CD4-positive, alpha-beta T cell treated with Interleukin-4 for 1 hour (primary cell): ENCODE results near the gene ROPN1L.

ENCODE experiments used
- DNase-seq, 2 donors: peaks; one replicate each; pipeline ENCODE4 v3.0.0-alpha.2; 2020 to 2022

The ROPN1L gene

DNA sequence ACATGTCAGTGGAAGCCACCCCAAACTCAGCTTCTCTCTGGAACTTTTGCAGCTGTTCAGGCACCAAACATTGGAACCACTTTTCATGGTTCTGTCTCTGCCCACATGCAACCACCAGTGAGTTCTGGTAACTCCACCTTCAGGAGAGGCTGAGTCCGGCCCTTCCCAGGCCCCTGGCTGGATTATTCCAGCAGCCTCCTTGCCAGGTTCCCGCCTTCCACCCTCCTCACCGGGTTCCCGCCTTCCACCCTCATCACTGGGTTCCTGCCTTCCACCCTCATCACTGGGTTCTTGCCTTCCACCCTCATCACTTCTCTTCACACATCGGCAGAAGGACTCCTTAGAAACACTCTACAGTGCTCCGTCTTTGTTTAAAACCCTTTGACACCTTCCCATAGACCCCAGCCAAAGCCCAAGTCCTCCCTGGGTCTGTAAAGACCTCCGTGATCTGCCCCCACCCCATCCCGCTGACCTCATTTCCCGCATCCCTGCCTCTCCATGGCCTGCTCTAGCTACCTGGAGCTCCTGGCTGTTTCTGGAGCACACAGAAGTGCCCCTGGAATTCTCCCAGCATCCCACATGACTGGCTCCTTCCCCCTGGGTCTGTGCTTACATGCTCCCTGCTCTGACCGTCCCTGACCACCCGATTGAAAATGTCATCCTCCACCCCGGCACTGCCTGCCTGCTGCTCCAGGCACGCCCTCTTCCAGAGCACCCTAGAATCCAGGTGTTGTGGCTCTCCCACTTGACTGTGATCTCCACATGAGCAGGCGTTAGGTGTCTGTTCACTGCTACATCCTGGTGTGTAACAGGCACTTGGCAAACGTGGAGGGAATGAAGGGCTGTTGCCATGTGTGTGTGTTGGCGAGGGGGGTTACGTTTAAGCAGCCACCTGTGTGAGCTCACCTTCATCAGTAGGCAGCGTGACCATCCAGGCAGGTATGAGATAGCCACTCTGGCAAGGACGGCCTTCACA is 17.7 kb downstream of the ROPN1L start:
- no peak for DNase-seq

DNA sequence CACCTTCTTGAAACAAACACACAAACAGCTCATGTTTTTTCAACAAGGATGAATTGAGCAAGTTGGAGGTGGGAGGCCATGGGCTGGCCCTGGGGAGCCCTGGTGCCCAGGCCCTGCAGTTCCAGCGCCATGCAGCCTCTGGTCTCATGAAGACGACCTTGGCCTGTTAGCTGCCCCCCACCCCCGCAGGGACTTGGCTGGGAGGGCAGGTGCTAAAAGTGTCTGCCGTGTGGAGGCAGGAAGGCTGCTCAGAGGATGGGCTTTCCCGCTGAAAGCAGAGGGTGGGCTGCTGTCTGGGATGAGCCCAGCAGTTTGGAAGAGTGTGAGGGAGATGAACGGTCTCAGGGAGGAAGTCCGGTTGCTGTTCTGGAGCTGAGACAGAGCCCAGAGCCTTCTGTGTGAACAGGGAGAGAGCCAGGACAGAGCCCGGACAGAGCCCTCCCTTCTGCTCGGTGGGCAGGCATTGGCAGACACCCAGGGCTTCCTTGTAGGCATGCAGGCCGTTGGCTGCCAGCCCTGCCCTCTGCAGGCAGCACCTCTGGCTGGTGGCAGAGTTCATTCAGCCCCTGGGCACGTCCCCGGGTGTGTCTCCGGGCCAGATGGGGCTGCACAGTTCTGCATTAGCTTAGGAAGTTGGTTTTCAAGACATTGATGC is 18.7 kb downstream of the ROPN1L start:
- no peak for DNase-seq

DNA sequence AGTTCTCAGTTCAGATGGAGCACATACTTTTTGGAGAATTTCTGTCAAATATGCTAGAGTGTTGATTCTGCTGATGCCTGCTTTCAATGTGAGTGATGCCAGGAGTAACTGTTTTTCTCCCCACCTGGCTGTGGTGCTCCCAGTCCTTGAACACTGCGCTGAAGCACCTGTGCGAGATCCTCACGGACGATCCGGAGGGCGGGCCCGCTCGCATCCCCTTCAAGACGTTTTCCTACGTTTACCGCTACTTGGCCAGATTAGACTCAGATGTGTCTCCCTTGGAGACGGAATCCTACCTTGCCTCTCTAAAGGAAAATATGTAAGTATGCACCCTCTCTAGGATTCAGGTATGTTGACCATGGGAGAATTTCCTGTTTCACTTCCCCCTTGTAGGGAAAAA is 19.4 kb downstream of the ROPN1L start:
- no peak for DNase-seq

DNA sequence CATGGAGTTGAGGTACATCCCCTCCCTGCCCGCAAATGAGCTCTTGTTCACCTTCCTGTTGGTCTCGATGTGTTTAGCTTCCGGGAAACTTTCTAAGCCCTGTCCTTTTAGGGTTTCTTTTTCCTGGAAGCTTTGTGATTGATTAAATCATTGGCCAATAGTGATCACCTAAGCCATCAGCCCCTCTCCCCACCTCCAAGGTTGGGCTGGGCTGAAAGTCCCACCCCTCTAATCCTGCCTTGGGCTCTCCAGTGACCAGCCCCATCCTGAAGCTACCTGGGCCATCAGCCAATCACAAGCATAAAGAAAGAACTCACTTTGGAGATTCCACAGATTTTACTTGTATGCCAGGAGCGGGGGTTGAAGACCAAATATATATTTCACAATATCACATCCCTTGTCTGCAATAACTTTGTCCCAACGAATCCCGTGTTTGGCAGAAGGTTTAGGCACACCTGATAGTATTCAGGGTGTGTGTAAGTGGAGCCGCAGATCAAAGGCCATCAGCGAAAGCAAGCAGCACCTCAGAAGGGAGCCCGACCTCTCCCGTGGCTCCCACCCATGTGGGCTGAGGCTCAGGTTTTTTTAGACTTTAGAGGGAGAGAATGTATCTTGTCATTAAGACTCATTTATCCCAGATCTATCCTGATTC is 20.4 kb downstream of the ROPN1L start:
- DNase-seq = no peak

DNA sequence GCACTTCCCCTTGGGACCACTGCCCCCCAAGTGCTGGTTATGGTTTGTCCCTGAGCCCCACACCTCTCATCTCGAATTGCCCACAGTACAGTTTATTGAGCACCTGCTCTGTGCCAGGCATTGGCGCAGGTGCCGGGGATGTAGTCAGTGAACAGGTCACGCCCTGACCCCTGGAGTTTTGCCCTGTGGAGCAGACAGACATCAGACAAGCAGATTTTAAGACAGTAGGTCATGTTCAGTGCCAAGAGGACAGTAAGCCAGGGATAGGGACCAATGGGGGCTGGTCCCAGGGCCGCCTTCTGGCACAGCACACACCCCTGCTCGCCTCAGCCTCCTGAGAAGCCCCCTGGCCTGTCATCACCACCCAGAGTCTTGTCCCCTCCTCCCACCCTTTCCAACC is 21.9 kb downstream of the ROPN1L start:
- DNase-seq = no peak

DNA sequence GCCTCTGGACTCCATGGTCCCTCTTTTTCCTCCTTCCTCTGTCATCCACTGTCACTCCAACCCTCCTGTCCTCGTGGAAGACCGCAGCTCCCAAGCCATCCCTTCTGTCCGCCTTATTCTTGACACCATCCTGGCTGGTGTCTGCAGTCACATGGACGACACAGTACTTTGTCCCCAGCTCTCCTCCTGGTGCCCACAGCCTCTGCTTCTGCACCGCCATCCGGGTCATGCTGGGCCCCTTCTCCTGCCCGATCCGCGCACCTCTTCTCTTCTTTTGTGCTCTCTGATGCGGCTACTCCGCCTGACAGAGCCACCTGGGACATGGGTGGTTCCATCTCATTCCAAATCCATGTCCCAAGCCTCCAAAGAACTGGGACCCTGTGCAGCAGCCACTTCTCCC is 22.5 kb downstream of the ROPN1L start:
- DNase-seq = no peak

DNA sequence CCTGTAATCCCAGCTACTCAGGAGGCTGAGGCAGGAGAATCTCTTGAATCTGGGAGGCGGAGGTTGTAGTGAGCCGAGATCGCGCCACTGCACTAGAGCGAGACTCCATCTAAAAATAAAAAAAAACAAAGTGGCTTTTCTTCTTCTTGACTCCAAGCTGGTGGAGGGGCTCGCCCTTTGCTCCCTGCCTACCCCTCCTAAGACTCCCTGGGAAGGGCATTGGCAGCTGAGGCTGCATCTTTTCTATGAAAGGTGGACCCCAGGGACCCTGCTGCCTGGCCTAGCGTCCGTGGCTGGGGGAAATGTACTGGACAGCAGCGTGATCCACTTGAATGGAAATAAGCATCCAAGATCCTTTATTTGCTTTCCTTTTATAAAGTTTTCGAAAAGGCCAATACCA is 24.0 kb downstream of the ROPN1L start:
- no peak for DNase-seq

DNA sequence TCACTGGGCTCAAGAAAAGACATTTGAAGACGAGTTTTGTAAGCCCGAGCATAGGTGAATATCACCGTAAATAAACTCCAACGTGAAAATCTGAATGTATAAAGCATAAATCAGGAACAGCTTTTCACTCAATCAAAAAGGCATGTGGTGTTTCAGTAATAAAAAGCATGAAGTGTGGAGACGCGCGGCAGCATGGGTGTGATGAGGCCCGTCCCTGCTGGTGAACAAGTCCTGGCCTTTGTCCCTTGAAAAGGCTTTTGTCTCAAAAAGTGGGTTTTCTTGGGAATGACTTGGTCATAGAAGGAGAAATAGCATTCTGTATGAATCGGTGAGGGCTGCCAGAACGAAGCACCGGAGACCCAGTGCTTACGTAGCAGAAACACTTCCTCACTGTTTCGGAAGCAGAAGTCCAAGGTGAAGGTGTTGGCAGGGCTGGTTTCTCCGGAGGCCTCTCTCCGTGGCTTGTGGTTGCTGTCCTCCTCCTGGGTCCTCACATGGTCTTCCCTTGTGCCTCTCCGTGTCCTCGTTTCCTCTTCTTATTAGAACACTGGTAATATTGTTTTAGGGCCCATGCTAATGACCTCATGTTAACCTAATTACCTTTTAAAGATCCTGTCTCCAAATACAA is 24.9 kb downstream of the ROPN1L start:
- no peak for DNase-seq

DNA sequence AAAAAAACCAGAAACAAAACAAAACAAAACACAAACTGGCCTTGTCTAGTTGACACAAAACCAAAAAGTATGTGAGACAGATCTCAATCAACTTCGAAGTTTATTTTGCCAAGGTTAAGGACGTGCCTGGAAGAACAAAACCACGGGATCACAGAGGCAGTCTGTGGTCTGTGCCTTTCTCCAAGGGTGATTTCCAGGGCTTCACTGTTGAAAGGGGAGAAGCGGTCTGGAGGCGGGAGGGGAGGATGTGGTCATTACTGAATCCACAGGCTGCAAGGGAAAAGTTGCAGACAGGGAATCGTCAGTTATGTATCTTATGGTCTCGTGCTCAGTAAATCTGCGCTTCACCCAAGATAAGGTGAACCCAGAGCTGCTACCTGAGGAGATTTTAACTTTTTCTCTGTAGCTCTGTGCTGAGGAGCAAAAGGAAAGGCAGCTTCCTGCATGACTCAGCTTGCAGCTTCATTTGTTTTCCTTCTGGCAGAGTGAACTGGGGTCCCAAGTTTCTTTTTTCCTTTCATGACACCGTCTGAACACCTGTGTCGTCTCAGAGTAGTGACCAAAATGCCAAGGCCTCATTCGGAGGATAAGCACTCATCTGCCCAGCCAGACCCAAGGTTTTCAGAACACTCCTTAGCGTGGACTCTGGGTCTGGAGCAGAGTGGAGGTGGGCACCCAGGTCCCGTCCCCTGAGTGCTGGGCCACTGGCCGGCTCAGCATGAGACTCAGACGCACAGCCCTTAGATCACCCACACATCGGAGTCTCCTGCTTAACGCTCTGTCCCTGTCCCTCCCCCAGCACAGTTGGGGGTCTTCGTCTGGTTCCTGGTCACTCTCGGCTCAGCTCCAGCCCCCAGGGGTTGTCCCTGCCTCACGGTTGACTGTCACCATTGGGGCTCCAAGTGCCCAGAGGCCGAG is 25.9 kb downstream of the ROPN1L start:
- no peak for DNase-seq

DNA sequence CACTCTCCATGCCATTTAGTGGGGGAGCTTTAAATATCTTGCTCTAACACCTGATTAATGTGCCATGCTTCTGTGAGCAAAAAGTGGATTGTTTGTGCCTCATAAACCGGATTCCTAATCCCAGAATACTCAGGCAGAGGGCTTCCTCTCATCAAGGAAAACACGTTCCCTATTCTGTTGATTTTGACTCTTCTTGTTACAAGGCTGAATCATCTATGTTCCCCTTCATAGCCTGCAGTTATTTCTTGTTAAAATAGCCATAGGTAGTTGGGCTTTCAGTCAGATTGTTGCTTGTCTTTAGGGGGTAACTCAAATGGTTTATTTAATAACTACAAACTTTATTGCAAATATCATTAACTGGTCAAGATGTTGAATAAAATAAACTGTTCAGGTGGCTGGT is 26.6 kb downstream of the ROPN1L start:
- DNase-seq = no peak

DNA sequence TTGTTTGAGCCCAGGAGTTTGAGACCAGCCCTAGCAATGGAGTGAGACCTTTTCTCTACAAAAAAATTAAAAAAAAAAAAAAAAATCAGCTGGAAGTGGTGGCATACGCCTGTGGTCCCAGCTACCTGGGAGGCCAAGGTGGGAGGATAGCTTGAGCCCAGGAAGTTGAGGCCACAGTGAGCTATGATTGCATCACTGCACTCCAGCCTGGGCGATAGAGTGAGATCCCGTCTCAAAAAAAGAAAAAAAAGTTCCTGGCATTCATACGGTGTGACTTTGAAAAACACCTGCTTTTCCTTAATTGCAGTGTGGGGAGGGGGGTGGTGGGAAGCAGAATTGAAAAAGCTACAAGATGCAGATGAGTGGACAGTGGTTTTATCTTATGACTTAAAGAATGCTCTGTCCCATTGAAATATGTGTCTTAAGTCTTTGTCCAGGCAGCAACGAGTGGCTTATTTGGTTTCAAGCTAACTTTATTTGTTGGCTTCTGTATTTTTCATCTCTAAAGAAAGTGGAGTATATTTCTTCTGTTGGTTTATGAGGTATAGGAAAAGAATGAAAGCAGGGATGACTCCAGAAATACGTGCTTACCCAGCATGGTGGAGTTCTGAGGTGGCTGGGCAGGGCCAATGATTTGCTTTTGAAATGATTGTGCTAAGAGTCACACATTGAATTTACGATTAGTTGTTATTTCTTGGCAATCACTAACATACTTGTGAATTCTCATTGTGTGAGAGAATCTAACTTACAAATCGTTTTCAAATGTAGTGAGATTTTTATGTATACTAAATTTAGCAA is 27.8 kb downstream of the ROPN1L start:
- DNase-seq = no peak

DNA sequence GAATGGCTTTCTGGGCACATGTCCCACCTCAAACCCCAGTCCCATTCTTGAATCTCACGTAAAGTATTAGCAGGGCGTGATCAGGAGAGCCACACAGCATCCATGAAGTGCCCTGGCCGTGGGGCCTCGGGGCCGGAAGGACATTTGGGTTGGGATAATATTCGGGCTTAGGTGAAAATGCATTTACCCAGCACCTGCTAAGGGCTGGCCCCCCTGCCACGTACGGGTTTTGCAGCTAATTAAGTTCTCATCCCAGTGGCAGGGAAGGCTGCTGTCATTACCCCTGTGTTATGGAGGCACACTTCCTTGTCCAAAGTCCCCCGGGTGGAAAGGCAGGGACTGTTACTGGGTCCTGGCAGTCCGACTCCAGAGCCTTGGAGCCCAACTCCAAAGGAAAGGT is 29.0 kb downstream of the ROPN1L start:
- no peak for DNase-seq

DNA sequence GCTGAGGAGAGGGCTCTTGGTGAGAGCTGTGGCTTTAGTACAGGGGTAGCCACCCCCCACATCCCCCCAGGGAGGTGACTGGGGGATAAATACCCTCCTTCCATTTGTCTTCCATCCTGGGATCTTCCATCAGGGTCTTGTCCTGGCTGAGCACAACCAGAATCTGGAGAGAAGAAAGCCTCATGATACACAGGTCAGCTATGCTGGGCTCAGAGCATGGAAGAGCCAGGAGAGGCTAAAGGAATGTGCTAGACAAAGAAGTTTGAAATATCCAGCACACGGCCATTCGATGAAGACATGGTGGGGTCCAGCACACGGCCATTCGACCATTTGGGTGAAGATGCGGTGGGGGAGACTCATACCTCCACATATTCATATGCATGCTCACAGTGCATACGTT is 30.0 kb downstream of the ROPN1L start:
- no peak for DNase-seq

DNA sequence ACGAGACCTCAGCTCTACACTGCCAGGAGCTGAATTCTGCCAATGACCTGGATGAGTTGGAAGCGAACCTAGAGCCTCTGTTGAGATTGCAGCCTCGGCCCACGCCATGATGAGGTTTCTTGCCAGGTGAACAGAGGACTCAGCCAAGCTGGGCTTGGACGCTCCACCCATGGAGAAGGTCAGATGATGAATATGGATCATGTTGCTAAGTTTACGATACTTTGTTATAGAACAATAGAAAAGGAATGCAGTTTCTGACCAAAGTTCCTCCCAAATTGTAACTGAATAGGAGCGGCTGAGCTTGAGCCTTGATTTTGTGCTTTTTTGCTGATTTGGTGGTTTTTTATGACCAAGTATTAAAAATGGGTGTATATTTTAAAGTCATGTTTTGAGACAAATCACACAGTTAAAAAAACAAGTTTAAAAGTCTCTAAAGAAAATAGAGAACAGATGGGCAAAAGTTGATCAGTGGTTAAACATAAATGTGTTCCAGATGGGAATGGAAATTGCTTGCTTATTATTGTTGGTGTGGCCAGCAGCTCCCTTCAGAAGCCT is 32.9 kb downstream of the ROPN1L start:
- DNase-seq = no peak

DNA sequence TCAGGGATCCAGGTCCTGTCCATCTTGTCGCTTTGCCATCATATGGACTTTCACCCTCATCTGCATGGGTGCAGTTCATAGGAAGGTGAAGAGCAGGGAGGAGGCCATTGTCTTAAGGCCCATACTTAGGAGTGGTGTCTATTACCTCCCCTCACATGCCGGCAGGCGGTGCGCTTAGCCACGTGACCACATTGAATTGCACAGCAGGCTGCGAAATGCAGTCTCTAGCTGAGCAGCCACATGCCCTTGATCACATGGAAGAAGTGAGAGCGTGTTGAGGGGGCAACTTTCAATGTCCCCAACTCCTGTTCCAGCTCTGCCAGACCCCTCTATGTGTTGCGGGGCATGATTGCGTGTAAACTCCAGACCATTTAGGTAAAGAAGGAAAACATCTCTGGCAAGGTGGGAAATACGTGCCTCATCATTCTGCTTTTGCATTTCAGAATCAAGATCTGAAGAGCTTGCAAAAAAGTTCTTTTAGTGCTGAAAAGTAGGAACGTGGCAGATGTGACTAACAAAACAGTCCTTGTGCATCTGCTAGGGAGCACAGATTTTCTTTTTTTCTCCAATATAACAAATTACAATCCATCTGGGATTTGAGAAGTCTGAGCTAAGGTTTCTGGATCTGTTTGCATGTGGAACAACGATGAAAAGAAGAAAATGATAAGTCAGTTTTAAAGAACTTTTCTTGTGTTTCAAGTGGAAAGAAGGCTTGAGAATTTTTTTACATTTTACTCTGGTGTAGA is 34.4 kb downstream of the ROPN1L start:
- DNase-seq = no peak

DNA sequence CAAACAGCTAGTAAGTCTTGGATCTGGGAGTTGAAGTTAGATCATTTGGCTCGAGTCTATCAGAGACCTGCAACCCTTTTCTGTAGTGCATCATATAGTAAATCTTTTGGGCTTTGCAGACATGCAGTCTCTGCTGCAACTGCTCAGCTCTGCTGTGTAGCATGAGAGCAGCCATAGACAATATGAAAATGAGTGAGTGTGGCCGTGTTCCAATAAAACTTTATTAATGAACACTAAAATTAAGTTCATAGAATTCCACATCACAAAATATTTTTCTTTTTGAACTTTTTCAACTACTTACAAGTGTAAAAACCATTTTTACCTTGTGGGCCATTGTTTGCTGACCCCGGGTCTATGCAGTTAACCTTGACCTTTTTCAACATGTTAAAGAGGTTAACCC is 35.2 kb downstream of the ROPN1L start:
- DNase-seq = no peak

DNA sequence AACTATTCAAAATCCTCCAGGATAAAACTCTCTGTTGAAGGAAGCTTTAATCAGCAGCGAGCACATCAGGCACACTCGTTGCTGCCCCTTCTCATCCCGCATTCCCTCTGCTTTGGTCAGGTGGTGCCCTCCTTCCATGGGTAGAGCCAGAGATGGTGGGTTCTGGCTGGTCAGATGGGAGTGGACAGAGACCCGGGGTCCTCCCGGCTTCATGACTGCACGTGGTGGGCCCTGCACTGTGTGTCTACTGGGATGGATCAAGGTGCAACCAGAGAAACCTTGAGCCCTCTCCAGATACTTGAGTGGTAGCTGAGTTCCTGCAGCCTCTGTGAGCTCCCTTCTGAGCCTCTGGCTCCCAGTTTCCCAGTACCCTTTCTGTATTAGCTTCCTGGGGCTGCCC is 36.3 kb downstream of the ROPN1L start:
- no peak for DNase-seq

DNA sequence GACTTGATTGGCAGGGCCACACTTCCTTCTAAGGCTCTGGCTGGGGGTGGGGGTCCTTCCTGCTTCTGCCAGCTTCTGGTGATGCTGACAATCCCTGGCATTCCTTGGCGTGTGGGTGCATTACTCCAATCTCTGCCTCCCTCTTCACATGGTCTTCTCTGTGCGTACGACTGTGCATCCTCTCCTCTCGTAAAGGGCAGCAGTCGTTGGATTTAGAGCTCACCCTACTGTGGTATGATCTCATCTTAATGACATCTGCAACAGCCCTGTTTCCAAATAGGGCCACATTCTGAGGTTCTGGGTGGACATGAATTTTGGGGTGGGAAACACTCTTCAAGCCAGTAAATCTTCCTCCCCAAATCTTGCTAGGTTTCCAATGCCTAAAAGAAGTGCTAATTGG is 36.8 kb downstream of the ROPN1L start:
- DNase-seq = no peak

DNA sequence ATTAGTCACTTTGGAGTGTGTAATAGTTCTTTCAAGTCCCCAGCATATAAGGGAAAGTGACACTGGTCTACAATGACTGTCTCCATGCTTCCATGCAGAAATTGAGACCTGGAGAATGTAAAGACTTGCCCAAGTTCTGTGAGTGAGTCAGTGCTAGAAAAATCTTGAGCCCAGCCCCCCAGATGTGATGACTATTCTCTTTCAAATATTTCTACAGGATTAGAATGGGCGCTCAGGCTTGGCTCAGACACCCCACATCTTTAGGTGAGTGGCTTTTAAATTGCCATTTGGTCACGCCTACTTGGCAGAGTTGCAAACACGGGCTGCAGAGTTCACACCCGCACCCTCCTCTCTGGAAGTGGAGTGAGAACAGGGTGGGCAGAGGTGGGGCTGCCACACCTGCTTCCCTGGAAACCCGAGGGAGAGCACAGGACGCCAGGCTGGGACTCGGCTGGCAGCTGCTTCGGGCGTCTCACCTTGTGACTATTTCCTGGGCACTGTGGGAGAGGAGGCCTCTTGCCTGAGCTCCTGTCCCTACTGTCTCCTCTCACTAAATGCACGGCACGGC is 37.6 kb downstream of the ROPN1L start:
- no peak for DNase-seq
